ENCODE results near the gene DEFB123.
"Not testable (repeated sequence)": the region's sequence is repeated elsewhere in the genome, so short reads cannot be mapped to it uniquely, and the experiment has no call there.

DEFB123 gene

GRCh38 chr20:31414381-31414780, 26.1 kb upstream of the DEFB123 start:
- in situ Hi-C loops (cut with MboI; ENCODE audit: low pct_unique_long_range_greater_than_20kb, low sequenced_read_pairs, unreplicated experiment) = no loop called here
- DNase-seq (ENCODE audit: low spot score) = no peak
- no peak for TF ChIP-seq CTCF (IDR thresholded peaks at IDR 0.05; ENCODE audit: extremely low read depth, insufficient read depth, missing control alignments)

GRCh38 chr20:31415653-31416052, 24.8 kb upstream of the DEFB123 start:
- DNase-seq (ENCODE audit: low spot score) = no peak
- in situ Hi-C loops (cut with MboI; ENCODE audit: low pct_unique_long_range_greater_than_20kb, low sequenced_read_pairs, unreplicated experiment) = no loop called here
- TF ChIP-seq CTCF (IDR thresholded peaks at IDR 0.05; ENCODE audit: extremely low read depth, insufficient read depth, missing control alignments) = no peak

GRCh38 chr20:31418307-31418706, 22.1 kb upstream of the DEFB123 start:
- TF ChIP-seq CTCF (IDR thresholded peaks at IDR 0.05; ENCODE audit: extremely low read depth, insufficient read depth, missing control alignments) = no peak
- in situ Hi-C loops (cut with MboI; ENCODE audit: low pct_unique_long_range_greater_than_20kb, low sequenced_read_pairs, unreplicated experiment) = no loop called here
- no peak for DNase-seq (ENCODE audit: low spot score)

- DNase-seq (ENCODE audit: low spot score) = no peak
- in situ Hi-C loops (cut with MboI; ENCODE audit: low pct_unique_long_range_greater_than_20kb, low sequenced_read_pairs, unreplicated experiment) = no loop called here
- no peak for TF ChIP-seq CTCF (IDR thresholded peaks at IDR 0.05; ENCODE audit: extremely low read depth, insufficient read depth, missing control alignments)
These were observed 14.6 kb upstream of the DEFB123 start for GRCh38 chr20:31425797-31426196.

- DNase-seq (ENCODE audit: low spot score); in situ Hi-C loops (cut with MboI; ENCODE audit: low pct_unique_long_range_greater_than_20kb, low sequenced_read_pairs, unreplicated experiment): not testable (repeated sequence)
These were observed 13.4 kb upstream of the DEFB123 start for GRCh38 chr20:31426891-31427551.

- DNase-seq (ENCODE audit: low spot score); in situ Hi-C loops (cut with MboI; ENCODE audit: low pct_unique_long_range_greater_than_20kb, low sequenced_read_pairs, unreplicated experiment): not testable (repeated sequence)
These were observed 12.9 kb upstream of the DEFB123 start for GRCh38 chr20:31427576-31427975.

- in situ Hi-C loops (cut with MboI; ENCODE audit: low pct_unique_long_range_greater_than_20kb, low sequenced_read_pairs, unreplicated experiment) = no loop called here
- TF ChIP-seq CTCF (IDR thresholded peaks at IDR 0.05; ENCODE audit: extremely low read depth, insufficient read depth, missing control alignments) = no peak
- DNase-seq (ENCODE audit: low spot score) = no peak
These were observed 9.8 kb upstream of the DEFB123 start for GRCh38 chr20:31430568-31431115.

Data from GM13977 (cell line).